ENCODE results near the gene MAP4K4.

The MAP4K4 gene

DNA sequence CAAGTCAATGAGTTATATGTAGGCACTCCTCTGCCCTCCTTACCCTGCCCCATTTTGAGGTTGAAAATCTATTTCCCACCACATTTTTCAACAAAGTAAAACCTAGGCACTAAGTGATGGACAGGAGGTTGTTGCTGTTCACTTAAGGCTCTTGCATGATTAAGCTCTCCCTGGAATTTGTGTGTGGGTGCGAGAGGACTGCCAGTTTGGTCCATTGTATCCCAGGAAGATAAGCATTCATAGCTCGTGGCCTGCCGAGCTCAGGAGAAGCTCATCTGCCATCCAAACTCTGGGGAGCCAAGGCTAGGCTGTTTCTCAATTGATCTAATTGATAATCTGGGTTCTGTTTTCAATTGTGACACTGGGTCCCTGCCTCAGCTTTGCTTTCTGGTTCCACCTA, 4.7 kb upstream of the MAP4K4 start:
- no peak for DNase-seq (ENCODE audit: low spot score)

DNA sequence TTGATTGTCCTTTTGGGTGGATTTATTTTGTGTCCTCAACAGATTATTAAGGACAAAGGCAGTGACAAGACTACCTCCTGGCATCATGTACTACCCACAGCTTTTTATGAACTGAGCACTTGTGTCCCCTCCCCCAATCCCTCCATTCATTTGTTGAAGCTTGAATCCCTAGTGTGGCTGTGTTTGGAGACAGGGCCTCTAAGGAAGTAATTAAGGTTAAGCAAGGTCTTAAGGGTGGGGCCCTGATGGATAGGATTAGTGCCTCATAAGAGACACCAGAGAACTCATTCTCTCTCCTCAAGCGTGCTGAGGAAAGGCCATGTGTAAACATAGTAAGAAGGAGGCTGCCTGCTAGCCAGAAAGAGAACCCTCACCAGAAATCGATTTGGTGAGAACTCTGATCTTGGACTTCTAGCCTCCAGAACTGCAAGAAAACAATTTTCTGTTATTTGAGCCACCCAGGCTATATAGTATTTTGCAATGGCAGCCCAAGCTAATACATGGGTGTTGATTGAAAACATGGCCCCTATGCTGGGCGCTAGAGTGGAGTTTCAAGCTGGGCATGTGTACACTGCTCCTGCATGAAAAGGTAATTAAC, 3.4 kb upstream of the MAP4K4 start:
- no peak for DNase-seq (ENCODE audit: low spot score)

- DNase-seq (ENCODE audit: low spot score), result no peak
These were observed 1.0 kb upstream of the MAP4K4 start for GRCh38 chr2:101696272-101697123.

GRCh38 chr2:101698014-101698843, 722 bp downstream of the MAP4K4 start:
- DNase-seq (ENCODE audit: low spot score), result peak; percentile 56

GRCh38 chr2:101698844-101699754, 1.6 kb downstream of the MAP4K4 start:
- DNase-seq (ENCODE audit: low spot score), result no peak

- peak; percentile 31 for DNase-seq (ENCODE audit: low spot score)
These were observed 2.4 kb downstream of the MAP4K4 start for GRCh38 chr2:101699755-101700461.

GRCh38 chr2:101704046-101704466, 6.5 kb downstream of the MAP4K4 start:
- peak; percentile 63 for DNase-seq (ENCODE audit: low spot score)

- DNase-seq (ENCODE audit: low spot score), result peak; percentile 24
These were observed 7.5 kb downstream of the MAP4K4 start for GRCh38 chr2:101704816-101705578.

DNA sequence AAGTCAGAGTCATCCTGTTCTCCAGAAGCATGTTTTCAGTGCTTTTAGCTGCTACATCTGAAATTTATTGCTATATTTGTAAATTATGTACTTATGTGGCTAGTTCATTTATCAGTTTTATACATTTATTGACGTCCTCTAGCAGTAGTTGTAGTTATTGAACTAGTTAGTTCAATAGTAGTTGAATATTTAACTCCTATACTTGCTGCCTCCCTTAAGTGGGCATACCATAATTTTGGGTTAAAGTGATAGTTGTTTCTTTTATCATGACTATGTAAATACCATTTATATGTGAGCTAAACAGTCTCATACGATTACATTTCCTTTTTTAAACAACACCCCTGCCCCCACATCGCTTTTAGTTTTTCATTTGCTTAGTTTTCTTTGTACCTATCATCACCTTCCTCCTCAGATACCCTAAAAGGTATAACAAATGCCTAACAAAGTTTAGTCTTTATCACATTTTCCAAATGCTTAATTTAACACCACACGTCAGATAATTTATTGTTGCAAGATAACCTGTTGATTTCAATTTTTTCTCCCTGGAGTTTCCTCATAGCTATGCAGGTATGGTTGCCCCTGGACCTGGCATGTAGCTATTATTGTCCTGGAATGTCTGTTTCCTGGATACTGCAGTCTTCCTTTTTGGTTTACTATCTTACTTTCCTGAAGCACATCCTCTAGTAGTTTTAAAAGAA, 8.8 kb downstream of the MAP4K4 start:
- no peak for DNase-seq (ENCODE audit: low spot score)

GRCh38 chr2:101706819-101707177, 9.3 kb downstream of the MAP4K4 start:
- no peak for DNase-seq (ENCODE audit: low spot score)

DNA sequence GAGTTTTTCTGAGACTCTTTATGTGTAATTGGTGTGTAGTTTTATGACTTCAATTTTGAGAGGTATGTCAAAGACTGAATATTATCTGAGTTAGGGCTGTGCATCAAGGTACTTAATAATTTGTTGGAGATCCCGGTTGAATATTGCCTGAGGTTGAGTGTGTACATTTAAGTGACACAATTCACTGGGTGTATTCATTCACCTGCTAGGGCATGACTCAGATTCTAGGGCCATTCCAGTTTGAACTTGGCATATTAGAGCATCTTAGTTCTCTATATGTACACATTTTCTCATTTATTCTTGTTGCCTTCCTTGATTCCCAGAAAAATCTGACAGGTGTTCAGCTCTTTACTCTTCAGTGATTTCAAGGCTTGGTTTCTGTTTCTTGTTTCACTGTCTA, 12.5 kb downstream of the MAP4K4 start:
- DNase-seq (ENCODE audit: low spot score), result no peak

DNA sequence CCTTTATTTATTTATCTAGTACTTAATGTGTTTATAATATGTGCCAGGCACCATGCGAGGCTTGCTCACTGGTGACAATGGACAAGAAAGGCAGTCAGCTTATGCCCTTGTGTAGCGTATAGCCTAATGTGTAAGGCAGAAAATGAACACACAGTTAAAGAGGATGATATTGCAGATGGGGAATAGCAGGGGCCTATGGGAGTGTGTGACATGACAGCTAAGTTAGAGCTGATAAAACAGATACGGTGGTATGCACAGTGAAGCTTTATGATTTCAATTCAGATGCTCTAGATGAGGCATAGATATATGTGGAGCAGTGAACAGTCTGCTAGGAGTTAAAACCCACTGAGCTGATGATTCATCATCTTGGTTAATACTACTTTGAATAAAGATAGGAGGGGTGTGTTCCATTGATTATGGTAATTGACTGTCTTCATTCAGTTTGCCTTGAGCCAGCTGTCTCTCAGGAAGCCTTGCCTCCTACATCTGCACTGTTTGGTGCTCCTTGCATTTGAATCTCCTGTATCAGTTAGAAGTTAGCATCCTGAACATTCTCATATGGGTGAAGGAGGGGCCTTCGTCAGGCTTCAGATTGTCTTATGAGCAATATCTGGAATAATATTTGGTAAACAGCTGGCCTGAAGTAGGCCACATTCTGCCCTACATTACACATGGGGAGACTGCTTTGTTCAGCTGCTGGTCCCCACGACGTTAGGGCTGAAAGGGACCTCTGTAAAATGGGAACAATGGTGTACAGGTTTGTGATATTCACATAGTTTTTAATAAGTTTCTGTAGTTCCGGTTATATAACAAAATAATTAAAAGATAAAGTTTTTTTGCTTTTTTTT, 13.2 kb downstream of the MAP4K4 start:
- peak; percentile 40 for DNase-seq (ENCODE audit: low spot score)

GRCh38 chr2:101714118-101714517, 16.6 kb downstream of the MAP4K4 start:
- no peak for DNase-seq (ENCODE audit: low spot score)

- DNase-seq (ENCODE audit: low spot score), result no peak
These were observed 19.8 kb downstream of the MAP4K4 start for GRCh38 chr2:101717071-101717845.

DNA sequence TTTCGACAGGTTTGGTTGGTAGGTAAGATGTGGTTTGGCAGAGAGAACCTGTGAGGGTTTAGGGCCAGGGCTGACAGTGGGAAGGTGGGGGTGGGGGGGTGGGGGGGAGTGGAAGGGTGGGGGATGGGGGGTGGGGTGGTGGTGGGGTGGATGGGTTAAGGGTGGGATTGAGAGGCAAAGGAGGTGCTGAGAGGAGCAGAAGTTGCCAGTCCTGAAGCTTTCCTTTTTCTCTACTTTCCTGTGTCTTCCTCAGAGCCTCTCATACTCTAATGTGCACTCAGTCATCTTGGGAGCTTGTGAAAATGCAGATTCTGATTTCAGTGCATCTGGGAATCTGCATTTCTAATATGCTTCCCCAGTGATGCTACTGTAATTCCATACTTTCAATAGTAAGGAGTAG, 21.0 kb downstream of the MAP4K4 start:
- DNase-seq (ENCODE audit: low spot score), result no peak

GRCh38 chr2:101718993-101719571, 21.6 kb downstream of the MAP4K4 start:
- DNase-seq (ENCODE audit: low spot score), result no peak

GRCh38 chr2:101720732-101721131, 23.2 kb downstream of the MAP4K4 start:
- DNase-seq (ENCODE audit: low spot score), result no peak

- DNase-seq (ENCODE audit: low spot score), result no peak
These were observed 25.4 kb downstream of the MAP4K4 start for GRCh38 chr2:101722864-101723263.

All from AG08396 (cell line).